K562 (cell line): Measurements from ENCODE around the gene CLEC4F. TPM values are rescaled to one million over a fixed set of nuclear protein-coding genes. Genes with fewer than 3 reads are reported as not detected.
A peak's percentile ranks its signal among the peaks of the same experiment; 100 is the strongest.

Experiments
- CUX1 ChIP-seq: fragments of 200-800 bp; sonication (Bioruptor generic); IDR thresholded peaks from 2 replicates; pipeline ENCODE4 v1.6.1; 2016; ENCODE audit warnings: missing genetic modification characterization, missing compliant biosample characterization
- EHMT2 ChIP-seq: fragments of 450-650 bp; IDR thresholded peaks from 2 replicates; pipeline ENCODE4 v1.6.1; 2018; ENCODE audit warnings: antibody characterized with exemption
- HMGXB4 ChIP-seq: sonication (generic); formaldehyde crosslinking; IDR thresholded peaks from 2 replicates; pipeline ENCODE4 v1.8.1; 2023; ENCODE audit warnings: mild to moderate bottlenecking, missing genetic modification reagents
- HNRNPK ChIP-seq: fragments of 200-400 bp; formaldehyde crosslinking; IDR thresholded peaks from one replicate; pipeline ENCODE4 v1.6.1; 2018; ENCODE audit warnings: mild to moderate bottlenecking, low read depth, low read length; ENCODE audit not compliant: poor library complexity, severe bottlenecking
- MNT ChIP-seq, 2 experiments: fragments of 450-650 bp; conservative IDR thresholded peaks; 2 replicates each; pipeline ENCODE4 v1.6.1; 2017; ENCODE audit warnings: mild to moderate bottlenecking in 2 of 2, moderate library complexity in 2 of 2
- MTA2 ChIP-seq: fragments of 450-650 bp; IDR thresholded peaks from 2 replicates; pipeline ENCODE4 v1.6.1; 2016; ENCODE audit warnings: low read depth
- PHF8 ChIP-seq: fragments of 200-600 bp; sonication (generic); IDR thresholded peaks from 2 replicates; pipeline ENCODE4 v1.6.1; 2012; ENCODE audit warnings: mixed run types, mild to moderate bottlenecking, inconsistent platforms, low read length, moderate library complexity, borderline replicate concordance
- RBFOX2 ChIP-seq: fragments of 200-400 bp; formaldehyde crosslinking; IDR thresholded peaks from 2 replicates; pipeline ENCODE4 v1.6.1; 2017; ENCODE audit warnings: low read depth, mild to moderate bottlenecking, low read length, moderate library complexity
- SMARCA4 ChIP-seq: fragments of 450-650 bp; IDR thresholded peaks from 2 replicates; pipeline ENCODE4 v1.6.1; 2016
- TCF7L2 ChIP-seq: fragments of 150-350 bp; IDR thresholded peaks from 2 replicates; pipeline ENCODE4 v1.6.1; 2016; ENCODE audit warnings: low read depth, mild to moderate bottlenecking, low read length, moderate library complexity
- YY1 ChIP-seq, 3 experiments: IDR thresholded peaks; 2 replicates each; pipeline ENCODE4 v1.6.1; 2011; ENCODE audit warnings: low read length in 2 of 3, mild to moderate bottlenecking in 2 of 3, moderate library complexity in 2 of 3, borderline replicate concordance in 1 of 3, control low read depth in 1 of 3, low read depth in 1 of 3; ENCODE audit not compliant: insufficient read depth in 3 of 3, insufficient replicate concordance in 2 of 3, control insufficient read depth in 1 of 3, insufficient read length in 1 of 3; ENCODE audit errors: extremely low read depth in 1 of 3
- ZNF592 ChIP-seq: fragments of 450-650 bp; IDR thresholded peaks from 2 replicates; pipeline ENCODE4 v1.6.1; 2017; ENCODE audit warnings: antibody characterized with exemption, mild to moderate bottlenecking
- polyA plus RNA-seq, 8 experiments: library from polyadenylated mRNA; depleted of rRNA in 4 of 8; stranded (reverse) in 5 of 8; unstranded in 3 of 8; fragments of >200 nt; fragmentation: Nextera tagmentation in 2 of 8; fragmentation: Illumina TruSeq in 1 of 8; extraction: Ambion mirVana in 2 of 8; extraction: Trizol in 1 of 8; gene quantifications; 2 replicates each; pipeline versions ENCODE4 v1.2.1 to v1.2.3, GENCODE V29; 2011 to 2014; ENCODE audit warnings: inconsistent platforms in 1 of 8, missing spikeins in 1 of 8
- total RNA-seq, 7 experiments: library from RNA; depleted of rRNA in 6 of 7; stranded (reverse); fragments of >200 nt in 6 of 7; fragmentation: Illumina TruSeq in 2 of 7; extraction: Trizol in 2 of 7; gene quantifications; 2 replicates each; pipeline versions ENCODE4 v1.2.1 to v1.2.3, GENCODE V29; 2011 to 2021; ENCODE audit warnings: low replicate concordance in 1 of 7

CLEC4F gene
- total and polyA plus RNA-seq, 9 of the 15 experiments (the other 6 are each of a cell fraction or from before 2014, with no cell fraction given) = not detected

- TF ChIP-seq ZNF592 = peak; percentile 76
- 0 out of 2 replicates have a peak, but pooled peaks have one; percentile 13 for TF ChIP-seq SMARCA4
- TF ChIP-seq MNT (conservative IDR thresholded peaks at IDR 0.05) = peak in 1 of 2 experiments; percentile 37; a peak in 1 of 4 replicates
- TF ChIP-seq YY1 (IDR thresholded peaks at IDR 0.05; ENCODE audit: borderline replicate concordance in 1 of 3, control insufficient read depth in 1 of 3, extremely low read depth in 1 of 3, insufficient read depth in 3 of 3, insufficient read length in 1 of 3, insufficient replicate concordance in 2 of 3, low read depth in 1 of 3, low read length in 2 of 3) = peak in 2 of 3 experiments; percentile 56 to 59
- no peak for TF ChIP-seq MTA2
- 0 out of 2 replicates have a peak, but pooled peaks have one; percentile 31 for TF ChIP-seq HMGXB4 (CRISPR knock-in tag)
- TF ChIP-seq EHMT2 = no peak
- no peak for TF ChIP-seq HNRNPK
- peak; percentile 78 for TF ChIP-seq RBFOX2
- TF ChIP-seq PHF8 = peak; percentile 47; the same call in 1 of the 2 replicates
- no peak for TF ChIP-seq TCF7L2
- TF ChIP-seq CUX1 (CRISPR knock-in tag) = no peak
These were observed 52.5 kb downstream of the CLEC4F start, which contains the start of gene ADD2 (continued) for GRCh38 chr2:70767699-70768589.
